ENCODE measurements around the gene MAPK8IP3. TPM values are rescaled to one million over a fixed set of nuclear protein-coding genes. Genes with fewer than 3 reads are reported as not detected.

MAPK8IP3 gene
- total and polyA plus RNA-seq, 9 of the 15 experiments (the other 6 are each of a cell fraction or from before 2014, with no cell fraction given), result 0.17 to 58.7 (median 16.7) TPM

- ChIA-PET CTCF (ENCODE audit: low intra/inter-chr PET ratio) (no interaction called here), POLR2A (no interaction called here)
- intact Hi-C loops (cut with micrococcal nuclease) (no loop called here), in situ Hi-C loops (cut with MboI) (no loop called here)
- no peaks in the 10 kb centered on the region for H3K9me1 ChIP-seq (ENCODE audit: control insufficient read depth, insufficient read depth, low read length)
- no peak overlapping the region for H3K4me2 ChIP-seq (ENCODE audit: insufficient read depth, low read length)
- BruUV-seq (replicated peaks), result no TSS peak
- peaks cover 0 to 17% of the 10 kb centered on the region in 2 experiments; a peak in 2 of 5 replicates for H3K4me1 ChIP-seq (replicated peaks in 1 of 2; ENCODE audit: control insufficient read depth in 2 of 2, insufficient read depth in 2 of 2, low read length in 2 of 2)
- H3K27me3 ChIP-seq (ENCODE audit: control insufficient read depth in 2 of 2, insufficient read depth in 2 of 2, low read length in 2 of 2), result no peaks in the 10 kb centered on the region
- peaks cover 67% of the 10 kb centered on the region; the same call in 2 of the 3 replicates for H3K36me3 ChIP-seq (ENCODE audit: control insufficient read depth, insufficient read depth, low read length)
- 80% methylated on average over 2 of the region's 35 CpGs for WGBS (ENCODE audit: insufficient coverage, low coverage, missing lambda C conversion rate)
- TF ChIP-seq ZFP1 (CRISPR knock-in tag; IDR thresholded peaks at IDR 0.05) (no peak), PTBP1 (IDR thresholded peaks at IDR 0.05; ENCODE audit: low read depth, low read length) (no peak), GTF2E2 (tag; IDR thresholded peaks at IDR 0.05) (no peak), HMGXB4 (CRISPR knock-in tag; IDR thresholded peaks at IDR 0.05) (no peak), SRSF3 (IDR thresholded peaks at IDR 0.05; ENCODE audit: insufficient read depth, low read length) (no peak), ARID3A (IDR thresholded peaks at IDR 0.05; ENCODE audit: borderline replicate concordance, low read depth, low read length) (no peak), EZH2 (IDR thresholded peaks at IDR 0.05; ENCODE audit: borderline replicate concordance, low read depth, low read length) (no peak), MYNN (IDR thresholded peaks at IDR 0.05) (no peak), MYNN (CRISPR knock-in tag; IDR thresholded peaks at IDR 0.05) (no peak), ARHGAP35 (IDR thresholded peaks at IDR 0.05; ENCODE audit: partially characterized antibody) (no peak)
- no peak overlapping the region for H3K9ac ChIP-seq (ENCODE audit: insufficient read depth in 1 of 2, low read depth in 2 of 2, low read length in 2 of 2)
- H3K4me3 ChIP-seq, result no peak overlapping the region
- H3K9me3 ChIP-seq (replicated peaks; ENCODE audit: control insufficient read depth, insufficient read depth, low read depth, low read length), result peaks cover 2% of the 10 kb centered on the region; the same call in 1 of the 2 replicates
- H3K79me2 ChIP-seq (ENCODE audit: control insufficient read depth, insufficient read depth, low read length), result peaks cover 3% of the 10 kb centered on the region
- no peak for DNase-seq (ENCODE audit: extremely low read depth in 1 of 4, low spot score in 3 of 4)
- FAIRE-seq, result no peak
- ATAC-seq, result no peak
- H2AFZ ChIP-seq (ENCODE audit: low read depth, low read length), result no peak overlapping the region
- no peak overlapping the region for H3K27ac ChIP-seq (ENCODE audit: extremely low read depth, low read depth, low read length)
- H4K20me1 ChIP-seq (replicated peaks; ENCODE audit: control insufficient read depth, insufficient read depth, low read length), result no peaks in the 10 kb centered on the region
Measured at GRCh38 chr16:1729445-1729844, 23.4 kb downstream of the MAPK8IP3 start.
